Measurements from ENCODE around the gene VAC14. TPM values are rescaled to one million over a fixed set of nuclear protein-coding genes. Genes with fewer than 3 reads are reported as not detected.

The VAC14 gene
- total RNA-seq, 1 donor = 25.0 TPM

DNA sequence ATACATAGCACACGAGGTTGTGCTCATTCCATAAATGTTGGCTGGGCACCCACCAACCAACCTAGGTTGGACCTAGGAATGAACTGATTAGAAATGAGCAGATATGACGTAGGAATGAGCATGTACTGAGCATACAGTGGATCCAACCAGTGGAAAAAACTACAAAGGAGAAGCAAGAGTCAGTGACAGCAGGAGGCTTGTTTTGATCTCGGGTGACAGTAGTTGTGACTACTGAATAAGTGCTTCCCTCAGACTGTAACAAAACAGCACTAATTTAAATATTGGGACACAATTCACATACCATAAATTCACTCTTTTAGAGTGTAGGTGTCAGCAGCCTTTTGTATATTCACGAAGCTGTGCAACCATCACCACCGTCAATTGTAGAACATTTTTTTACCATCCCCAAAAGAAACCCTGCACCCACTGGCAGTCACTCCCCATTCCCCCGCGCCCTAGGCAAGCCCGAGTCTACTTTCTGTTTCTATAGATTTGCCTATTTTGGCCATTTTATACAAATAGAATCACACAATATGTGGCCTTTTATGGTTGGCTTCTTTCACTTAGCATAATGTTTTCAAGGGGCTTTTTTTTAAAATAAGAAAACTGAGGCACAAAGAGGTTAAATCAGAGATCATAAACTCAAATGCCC, 7.0 kb downstream of the VAC14 start:
- no peak overlapping the region for H3K4me3 ChIP-seq (ENCODE audit: low read length)

DNA sequence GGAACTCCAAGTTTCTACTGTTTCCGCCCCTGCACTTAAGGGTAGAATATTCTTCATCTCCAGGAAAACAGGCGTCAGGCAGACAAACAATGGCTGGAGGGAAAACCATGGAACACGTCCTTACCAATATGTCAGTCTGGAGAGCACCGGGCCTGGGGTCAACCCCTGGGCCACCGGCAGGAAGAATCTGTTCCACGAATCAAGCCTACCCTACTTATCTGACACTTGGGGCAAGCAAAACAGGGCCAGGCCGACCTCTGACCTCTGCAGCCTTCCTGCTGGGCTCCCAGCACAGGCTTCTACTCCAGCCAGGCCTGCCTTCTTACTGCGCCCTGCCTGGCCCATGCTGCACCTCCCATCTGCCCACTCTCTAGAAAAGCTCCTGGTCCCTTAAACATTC, 10.1 kb downstream of the VAC14 start:
- Histone ChIP-seq H3K4me3 (ENCODE audit: low read length) (no peak overlapping the region), H3K9me3 (ENCODE audit: low read depth, low read length) (no peaks in the 10 kb centered on the region), H3K27me3 (ENCODE audit: insufficient read depth, low read length) (no peaks in the 10 kb centered on the region), H3K4me1 (ENCODE audit: insufficient read depth, low read length) (peaks cover under 1% of the 10 kb centered on the region)

More for the DNA sequence above, 7.0 kb downstream of the VAC14 start:
- no peaks in the 10 kb centered on the region for H3K9me3 ChIP-seq (ENCODE audit: low read depth, low read length)
- peaks cover 15% of the 10 kb centered on the region for H3K4me1 ChIP-seq (ENCODE audit: insufficient read depth, low read length)
- H3K27me3 ChIP-seq (ENCODE audit: insufficient read depth, low read length) = no peaks in the 10 kb centered on the region

- H3K4me3 ChIP-seq (ENCODE audit: low read length) = no peak overlapping the region
- H3K4me1 ChIP-seq (ENCODE audit: insufficient read depth, low read length) = no peaks in the 10 kb centered on the region
- no peaks in the 10 kb centered on the region for H3K9me3 ChIP-seq (ENCODE audit: low read depth, low read length)
- no peaks in the 10 kb centered on the region for H3K27me3 ChIP-seq (ENCODE audit: insufficient read depth, low read length)
Observed at GRCh38 chr16:70789595-70790447, 11.1 kb downstream of the VAC14 start.

GRCh38 chr16:70788668-70789594, 12.0 kb downstream of the VAC14 start:
- H3K4me3 ChIP-seq (ENCODE audit: low read length) = no peak overlapping the region
- H3K27me3 ChIP-seq (ENCODE audit: insufficient read depth, low read length) = no peaks in the 10 kb centered on the region
- H3K4me1 ChIP-seq (ENCODE audit: insufficient read depth, low read length) = no peaks in the 10 kb centered on the region

GRCh38 chr16:70786020-70786755, 14.8 kb downstream of the VAC14 start:
- Histone ChIP-seq H3K4me1 (ENCODE audit: insufficient read depth, low read length) (no peaks in the 10 kb centered on the region), H3K4me3 (ENCODE audit: low read length) (no peak overlapping the region), H3K27me3 (ENCODE audit: insufficient read depth, low read length) (no peaks in the 10 kb centered on the region), H3K9me3 (ENCODE audit: low read depth, low read length) (no peaks in the 10 kb centered on the region)

More at GRCh38 chr16:70788668-70789594, 12.0 kb downstream of the VAC14 start:
- no peaks in the 10 kb centered on the region for H3K9me3 ChIP-seq (ENCODE audit: low read depth, low read length)

DNA sequence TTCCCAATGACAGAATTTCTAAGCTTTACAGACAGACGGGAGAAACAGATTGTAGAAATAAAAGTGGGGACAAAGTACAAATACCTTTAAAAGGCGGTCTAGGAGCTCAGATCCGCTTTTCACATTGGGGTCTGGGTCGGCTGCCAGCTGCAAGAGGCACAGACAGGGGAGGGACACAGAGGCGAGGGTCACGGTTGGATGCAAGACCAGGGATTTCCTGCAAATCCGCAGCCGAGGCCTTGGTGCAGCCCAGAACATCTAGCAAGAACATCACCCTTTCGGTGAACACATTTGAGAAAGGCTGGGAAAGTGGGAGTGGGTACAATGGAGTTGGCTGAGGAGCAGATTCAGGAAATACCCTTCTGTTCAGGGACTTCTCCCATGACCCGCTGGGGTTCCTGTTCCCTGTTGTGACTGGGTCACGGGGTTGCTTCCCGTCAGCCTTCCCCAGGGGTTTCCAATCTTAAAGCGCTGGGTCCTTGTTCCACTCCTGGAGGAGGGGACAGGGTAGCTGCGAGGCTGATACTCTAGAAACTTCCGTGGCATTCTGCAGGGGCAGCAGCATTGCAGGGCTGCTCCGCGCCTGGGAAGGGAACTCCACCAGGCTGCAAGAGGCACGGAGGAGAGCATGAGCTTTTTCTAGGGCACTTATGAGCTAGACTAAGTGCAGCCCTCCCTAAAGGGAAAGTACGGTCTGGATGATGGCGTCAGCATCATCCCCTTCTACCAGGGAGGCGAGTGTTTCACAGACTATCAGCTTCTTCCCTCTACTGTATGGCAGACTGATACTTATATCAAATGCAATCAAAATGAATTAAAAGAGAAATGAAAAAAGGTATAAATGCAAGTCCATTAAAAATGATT, 16.0 kb downstream of the VAC14 start:
- Histone ChIP-seq H3K9me3 (ENCODE audit: low read depth, low read length) (no peaks in the 10 kb centered on the region), H3K4me3 (ENCODE audit: low read length) (no peak overlapping the region), H3K27me3 (ENCODE audit: insufficient read depth, low read length) (no peaks in the 10 kb centered on the region), H3K4me1 (ENCODE audit: insufficient read depth, low read length) (no peaks in the 10 kb centered on the region)

DNA sequence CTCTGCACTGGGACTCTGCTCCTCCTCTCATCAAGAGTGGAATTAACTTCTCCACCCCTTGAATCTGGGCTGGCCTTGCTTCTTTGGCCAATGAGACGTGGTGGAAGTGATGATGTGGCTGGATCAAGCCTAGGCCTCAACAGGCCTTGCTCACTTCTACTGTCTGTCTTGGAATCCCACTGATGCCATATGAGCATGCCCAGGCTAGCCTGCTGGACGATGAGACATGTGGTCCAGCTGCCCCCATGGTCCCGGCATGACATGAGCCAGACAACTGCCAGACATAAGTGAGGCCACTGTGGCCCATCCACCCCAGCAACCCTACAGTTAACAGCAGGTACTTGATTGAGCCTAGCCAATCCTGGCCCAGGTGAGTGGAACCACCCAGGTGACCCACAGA, 18.7 kb downstream of the VAC14 start:
- Histone ChIP-seq H3K4me1 (ENCODE audit: insufficient read depth, low read length) (no peaks in the 10 kb centered on the region), H3K4me3 (ENCODE audit: low read length) (no peak overlapping the region), H3K9me3 (ENCODE audit: low read depth, low read length) (no peaks in the 10 kb centered on the region), H3K27me3 (ENCODE audit: insufficient read depth, low read length) (no peaks in the 10 kb centered on the region)

GRCh38 chr16:70781800-70782199, 19.2 kb downstream of the VAC14 start:
- Histone ChIP-seq H3K9me3 (ENCODE audit: low read depth, low read length) (no peaks in the 10 kb centered on the region), H3K4me1 (ENCODE audit: insufficient read depth, low read length) (no peaks in the 10 kb centered on the region), H3K27me3 (ENCODE audit: insufficient read depth, low read length) (no peaks in the 10 kb centered on the region), H3K4me3 (ENCODE audit: low read length) (no peak overlapping the region)

GRCh38 chr16:70780546-70780945, 20.4 kb downstream of the VAC14 start:
- Histone ChIP-seq H3K4me1 (ENCODE audit: insufficient read depth, low read length) (no peaks in the 10 kb centered on the region), H3K9me3 (ENCODE audit: low read depth, low read length) (no peaks in the 10 kb centered on the region), H3K27me3 (ENCODE audit: insufficient read depth, low read length) (no peaks in the 10 kb centered on the region), H3K4me3 (ENCODE audit: low read length) (no peak overlapping the region)

GRCh38 chr16:70779361-70779760, 21.6 kb downstream of the VAC14 start:
- no peaks in the 10 kb centered on the region for H3K9me3 ChIP-seq (ENCODE audit: low read depth, low read length)
- H3K27me3 ChIP-seq (ENCODE audit: insufficient read depth, low read length) = no peaks in the 10 kb centered on the region
- no peaks in the 10 kb centered on the region for H3K4me1 ChIP-seq (ENCODE audit: insufficient read depth, low read length)
- no peak overlapping the region for H3K4me3 ChIP-seq (ENCODE audit: low read length)

DNA sequence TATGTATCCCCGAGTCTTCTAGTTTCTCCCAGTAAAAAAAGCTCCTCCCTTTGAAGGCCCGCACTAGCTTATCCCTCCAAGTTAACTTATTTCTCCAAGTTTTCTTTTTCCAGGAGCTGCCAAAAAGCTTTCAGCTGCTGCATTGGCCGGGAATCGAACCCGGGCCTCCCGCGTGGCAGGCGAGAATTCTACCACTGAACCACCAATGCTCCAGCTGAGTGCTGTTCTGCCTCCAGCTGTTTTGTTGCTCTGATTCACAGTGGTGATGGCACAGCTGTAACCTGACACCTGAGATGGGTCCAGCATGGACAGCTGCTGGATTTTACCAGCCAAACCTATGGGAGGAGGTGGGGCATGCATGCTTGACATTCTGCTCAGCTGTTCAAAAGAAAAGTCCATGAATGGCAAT, 22.1 kb downstream of the VAC14 start:
- no peaks in the 10 kb centered on the region for H3K27me3 ChIP-seq (ENCODE audit: insufficient read depth, low read length)
- no peak overlapping the region for H3K4me3 ChIP-seq (ENCODE audit: low read length)
- no peaks in the 10 kb centered on the region for H3K9me3 ChIP-seq (ENCODE audit: low read depth, low read length)
- H3K4me1 ChIP-seq (ENCODE audit: insufficient read depth, low read length) = no peaks in the 10 kb centered on the region

DNA sequence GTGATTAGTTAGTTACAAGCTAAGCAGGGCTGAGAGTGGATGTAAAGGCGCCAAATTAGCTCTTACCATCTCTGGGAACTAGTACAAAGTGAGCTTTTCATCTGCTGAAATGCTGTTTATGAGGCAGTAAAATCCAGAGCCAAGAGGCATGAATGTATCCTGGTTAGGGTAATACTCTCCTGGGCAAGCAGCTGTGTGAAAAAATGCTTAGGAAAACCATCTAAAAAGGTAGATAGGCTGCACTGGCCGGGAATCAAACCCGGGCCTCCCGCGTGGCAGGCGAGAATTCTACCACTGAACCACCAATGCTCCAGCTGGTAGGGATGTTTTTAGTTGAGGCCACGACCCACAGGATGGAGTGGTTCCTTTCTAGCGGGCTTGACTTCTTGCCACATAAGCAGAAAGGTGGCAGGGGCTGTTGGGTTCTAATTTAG, 23.0 kb downstream of the VAC14 start:
- H3K4me3 ChIP-seq (ENCODE audit: low read length) = no peak overlapping the region

GRCh38 chr16:70777496-70777895, 23.5 kb downstream of the VAC14 start:
- Histone ChIP-seq H3K4me1 (ENCODE audit: insufficient read depth, low read length) (no peaks in the 10 kb centered on the region), H3K27me3 (ENCODE audit: insufficient read depth, low read length) (no peaks in the 10 kb centered on the region), H3K9me3 (ENCODE audit: low read depth, low read length) (no peaks in the 10 kb centered on the region), H3K4me3 (ENCODE audit: low read length) (no peak overlapping the region)

More for the DNA sequence above, 23.0 kb downstream of the VAC14 start:
- Histone ChIP-seq H3K4me1 (ENCODE audit: insufficient read depth, low read length) (no peaks in the 10 kb centered on the region), H3K27me3 (ENCODE audit: insufficient read depth, low read length) (no peaks in the 10 kb centered on the region), H3K9me3 (ENCODE audit: low read depth, low read length) (no peaks in the 10 kb centered on the region)

Measured in mononuclear cell (primary cell).